ENCODE data around the gene SPIN2B.
"Not testable (repeated sequence)": the region's sequence is repeated elsewhere in the genome, so short reads cannot be mapped to it uniquely, and the experiment has no call there.

The SPIN2B gene

DNA sequence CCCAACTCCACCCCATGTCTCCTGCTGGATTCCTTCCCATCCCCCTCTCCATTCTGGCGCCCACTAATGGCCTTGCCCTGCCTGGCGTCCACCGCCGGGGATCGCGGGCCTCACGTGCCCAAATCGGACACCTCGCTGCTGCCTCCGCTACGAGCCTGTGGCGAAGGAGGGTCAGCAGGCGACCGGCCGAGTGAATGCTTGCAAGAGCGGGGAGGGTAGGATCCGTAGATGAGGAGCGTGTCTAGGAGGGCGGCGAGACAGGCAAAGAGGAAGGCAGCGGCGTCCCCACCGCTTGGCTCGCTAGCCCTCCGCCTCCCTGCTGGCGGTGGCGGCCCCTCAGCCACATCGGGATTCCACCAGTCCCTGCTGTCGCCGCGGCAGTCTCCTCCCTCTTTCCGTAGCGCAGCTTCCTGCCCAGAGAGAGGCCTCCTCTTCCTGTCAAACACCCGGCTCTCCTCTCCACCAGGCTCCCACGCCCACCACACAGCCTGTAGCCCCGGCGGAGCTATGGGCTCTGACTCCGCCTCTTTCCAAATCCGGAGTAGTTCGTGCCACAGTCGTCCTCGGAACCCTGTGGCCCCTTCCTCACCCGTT, at the start of gene SPIN2B:
Gene SPIN2B, minus strand, starts transcription at position 387 of the 594 bp plus-strand sequence.
- DNase-seq (ENCODE audit: low read depth in 2 of 2), result peak; percentile 66 to 70

DNA sequence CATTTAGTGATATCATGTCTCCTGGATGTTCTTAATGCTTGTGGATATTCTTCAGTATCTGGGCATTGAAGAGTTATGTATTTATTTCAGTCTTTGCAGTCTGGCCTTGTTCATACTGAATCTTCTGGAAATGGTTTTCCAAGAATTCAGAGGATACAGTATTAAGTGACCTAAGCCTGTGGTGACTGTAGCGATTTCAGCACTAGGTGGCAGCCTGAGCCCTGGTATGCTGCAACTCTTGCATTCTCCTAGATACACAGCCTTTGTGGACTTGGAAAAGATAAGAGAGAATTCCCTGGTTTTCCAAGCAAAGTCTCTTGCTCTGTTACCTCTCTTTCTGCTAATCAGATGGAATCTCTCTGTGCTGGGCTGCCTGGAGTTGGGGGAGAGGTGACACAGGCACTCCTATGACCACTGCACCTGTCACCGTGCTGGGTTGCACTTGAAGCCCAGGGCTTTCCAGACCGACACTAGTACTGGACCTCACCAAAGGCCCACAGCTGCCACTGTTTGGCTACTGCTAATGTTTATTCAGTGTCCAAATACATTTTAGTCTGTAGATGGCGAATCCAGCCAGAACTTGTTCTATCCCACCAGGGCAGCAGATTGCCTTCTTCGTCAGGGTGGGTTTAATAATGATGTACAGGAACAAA, 35.2 kb upstream of the SPIN2B start:
- no peak for DNase-seq (ENCODE audit: low read depth in 2 of 2)

DNA sequence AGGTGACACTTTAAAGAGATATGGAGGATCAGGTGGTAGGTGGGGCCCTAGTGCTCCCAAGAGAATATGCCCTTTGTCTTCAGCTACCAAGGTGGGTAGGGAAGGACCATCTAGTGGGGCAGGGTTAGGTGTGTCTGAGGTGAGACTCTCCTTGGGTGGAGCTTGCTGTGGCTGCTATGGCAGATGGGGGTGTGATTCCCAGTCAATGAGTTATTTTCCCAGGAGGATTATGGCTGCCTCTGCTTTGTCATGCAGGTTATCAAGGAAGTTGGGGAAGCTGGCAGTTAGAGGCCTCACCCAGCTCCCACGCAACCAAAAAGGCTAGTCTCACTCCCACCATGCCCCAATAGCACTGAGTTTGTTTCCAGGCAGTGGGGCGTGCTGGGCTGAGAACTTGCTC, 33.8 kb upstream of the SPIN2B start:
- DNase-seq (ENCODE audit: low read depth in 2 of 2), result no peak

DNA sequence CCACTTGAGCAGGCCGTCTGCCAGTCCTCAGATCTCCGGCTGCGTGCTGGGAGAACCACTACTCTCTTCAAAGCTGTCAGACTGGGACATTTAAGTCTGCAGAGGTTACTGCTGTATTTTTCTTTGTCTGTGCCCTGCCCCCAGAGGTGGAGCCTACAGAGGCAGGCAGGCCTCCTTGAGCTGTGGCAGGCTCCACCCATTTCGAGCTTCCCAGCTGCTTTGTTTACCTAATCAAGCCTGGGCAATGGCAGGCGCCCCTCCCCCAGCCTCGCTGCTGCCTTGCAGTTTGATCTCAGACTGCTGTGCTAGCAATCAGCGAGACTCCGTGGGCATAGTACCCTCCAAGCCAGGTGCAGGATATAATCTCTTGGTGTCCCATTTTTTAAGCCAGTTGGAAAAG, 30.9 kb upstream of the SPIN2B start:
- not testable (repeated sequence) for DNase-seq (ENCODE audit: low read depth in 2 of 2)

DNA sequence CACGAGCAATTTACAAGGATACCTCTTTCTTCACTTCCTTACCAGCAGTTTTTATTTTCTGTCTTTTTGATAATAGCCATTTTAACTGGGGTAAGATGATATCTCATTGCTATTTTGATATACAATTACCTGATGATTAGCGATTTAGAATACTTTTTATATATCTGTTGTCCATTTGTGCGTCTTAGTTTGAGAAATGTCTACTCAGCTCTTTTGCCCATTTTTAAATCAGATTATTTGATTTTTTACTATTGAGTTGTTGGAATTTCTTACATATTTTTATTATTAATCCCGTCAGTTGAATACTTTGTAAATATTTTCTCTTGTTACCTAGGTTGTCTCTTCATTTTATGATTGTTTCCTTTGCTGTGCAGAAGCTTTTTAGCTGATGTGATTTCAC, 17.3 kb upstream of the SPIN2B start:
- no peak for DNase-seq (ENCODE audit: low read depth in 2 of 2)

DNA sequence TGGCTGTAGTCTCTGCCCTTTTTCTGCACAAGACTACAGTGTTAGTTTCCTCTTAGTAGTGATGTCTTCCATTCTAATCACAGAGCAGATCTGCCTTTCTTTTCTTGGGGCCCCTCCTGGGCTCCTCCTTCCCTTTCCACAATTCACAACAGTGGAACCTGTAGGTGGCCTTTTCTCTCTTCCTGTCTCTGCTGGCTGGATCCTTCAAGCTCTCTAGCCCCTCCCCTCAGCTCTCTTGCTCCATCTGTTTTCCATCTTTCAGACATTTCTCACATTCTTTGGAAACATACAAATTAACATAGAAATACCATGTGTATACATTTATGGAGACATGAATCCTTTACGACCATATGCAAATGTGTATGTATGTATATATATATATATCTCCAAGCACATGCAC, 16.2 kb upstream of the SPIN2B start:
- no peak for DNase-seq (ENCODE audit: low read depth in 2 of 2)

DNA sequence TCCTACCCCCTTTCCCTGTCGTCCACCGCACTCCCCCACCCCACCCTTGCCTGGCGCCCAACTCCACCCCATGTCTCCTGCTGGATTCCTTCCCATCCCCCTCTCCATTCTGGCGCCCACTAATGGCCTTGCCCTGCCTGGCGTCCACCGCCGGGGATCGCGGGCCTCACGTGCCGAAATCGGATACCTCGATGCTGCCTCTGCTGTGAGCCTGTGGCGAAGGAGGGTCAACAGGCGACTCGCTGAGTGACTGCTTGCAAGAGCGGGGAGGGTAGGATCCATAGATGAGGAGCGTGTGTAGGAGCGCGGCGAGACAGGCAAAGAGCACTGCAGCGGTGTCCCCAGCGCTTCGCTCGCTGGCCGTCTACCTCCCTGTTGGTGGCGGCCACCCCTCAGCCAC, 15.7 kb upstream of the SPIN2B start, which contains the start of gene SPIN2A:
Gene SPIN2A, minus strand, starts transcription at position 325 of the 400 bp plus-strand sequence. CDS start 800 bp downstream, outside the sequence.
- DNase-seq (ENCODE audit: low read depth in 2 of 2), result not testable (repeated sequence)

DNA sequence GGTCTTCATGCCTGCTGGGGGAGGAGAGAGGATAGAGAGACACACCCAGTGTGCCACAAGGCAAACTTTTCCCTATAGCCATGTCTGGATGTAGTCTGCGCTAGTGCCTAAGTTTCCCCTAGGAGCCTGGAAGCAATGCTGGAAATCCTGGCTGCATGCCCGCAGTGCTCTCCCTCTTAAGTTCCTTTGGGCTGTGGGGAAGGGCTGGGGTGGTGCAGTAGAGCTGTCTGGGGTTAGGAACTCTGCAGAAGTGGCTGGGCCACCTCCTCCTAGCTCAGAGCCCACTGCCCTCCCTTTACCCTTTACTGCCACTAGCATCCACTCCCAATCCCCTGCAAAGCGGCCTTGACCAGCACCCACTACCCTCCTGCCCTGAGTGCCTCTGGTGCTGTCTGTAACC, 15.2 kb upstream of the SPIN2B start:
- DNase-seq (ENCODE audit: low read depth in 2 of 2), result not testable (repeated sequence)

DNA sequence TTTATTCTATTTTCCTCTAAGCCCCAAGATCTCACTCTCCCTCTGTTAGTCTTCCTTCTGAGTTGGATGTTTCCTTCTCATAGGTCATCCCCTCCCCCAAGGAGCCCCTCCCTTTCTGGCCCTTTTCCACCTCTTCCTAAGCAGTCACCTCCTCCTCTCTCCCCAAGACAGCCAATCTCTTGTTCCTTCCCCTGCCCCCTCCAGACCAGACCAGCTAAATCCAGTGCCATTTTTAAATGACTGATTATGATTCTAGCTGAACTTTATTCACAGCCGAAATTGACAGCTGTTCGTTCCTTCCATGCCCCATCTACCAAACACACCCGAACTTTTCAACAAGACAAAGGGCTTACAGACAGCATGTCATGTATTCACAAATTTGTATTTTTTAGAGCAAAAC, 13.9 kb upstream of the SPIN2B start:
- no peak for DNase-seq (ENCODE audit: low read depth in 2 of 2)

DNA sequence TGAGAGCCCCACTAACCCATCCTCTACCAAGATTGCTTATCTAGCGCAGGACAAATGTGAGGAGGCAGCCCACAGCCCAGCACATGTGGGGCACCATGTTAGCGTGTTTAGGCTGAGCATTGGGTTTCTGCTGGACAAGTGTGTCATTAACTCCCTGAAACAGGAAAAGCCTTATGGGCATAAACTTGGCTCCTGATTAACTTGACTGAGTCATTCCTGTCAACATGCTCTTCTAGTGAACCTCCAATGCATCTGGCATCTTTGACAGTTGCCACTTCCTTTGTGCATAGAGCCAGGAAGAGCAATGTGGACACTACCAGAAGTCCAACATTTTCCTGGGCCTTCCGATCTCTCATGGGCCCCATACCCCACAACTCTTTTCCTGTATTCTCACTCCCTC, 13.4 kb upstream of the SPIN2B start:
- DNase-seq (ENCODE audit: low read depth in 2 of 2), result no peak

DNA sequence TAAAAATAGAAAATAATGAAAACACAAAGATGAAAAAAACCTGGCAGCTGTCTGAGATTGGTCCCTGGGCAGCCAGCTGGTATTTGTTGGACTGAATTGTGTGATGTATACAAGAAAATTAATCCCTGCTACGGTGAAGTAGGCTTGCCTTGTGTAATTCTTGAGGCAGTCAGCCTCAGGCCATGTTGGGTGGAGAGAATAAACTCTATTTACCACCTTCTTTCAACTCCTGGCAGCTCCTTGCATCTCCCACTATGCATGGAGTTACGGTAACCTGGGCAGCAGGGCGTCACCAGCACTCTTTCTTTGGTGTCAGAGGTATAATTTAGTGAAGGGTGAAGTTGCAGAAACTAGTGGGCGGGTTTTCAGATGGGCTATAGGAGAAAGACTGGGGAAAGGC, 12.4 kb upstream of the SPIN2B start:
- DNase-seq (ENCODE audit: low read depth in 2 of 2), result no peak

DNA sequence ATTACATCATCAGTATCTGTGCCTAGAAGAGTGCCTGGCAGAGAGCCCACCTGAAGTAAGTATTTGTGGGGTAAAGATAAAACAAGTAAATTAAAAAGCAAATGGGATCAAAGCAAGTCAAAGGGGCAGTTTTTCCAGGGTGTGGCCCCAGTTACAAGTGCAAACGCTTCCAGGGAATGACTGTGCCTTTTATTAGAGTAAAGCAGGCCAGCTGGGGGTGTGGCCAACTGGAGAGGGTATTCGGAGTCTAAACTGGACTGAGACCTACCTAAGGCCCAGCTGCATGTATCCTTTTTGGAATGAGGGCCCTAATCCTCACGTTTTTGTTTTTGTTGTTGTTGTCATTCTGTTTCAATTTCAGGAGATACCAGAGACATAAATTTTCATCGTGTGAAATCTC, 11.9 kb upstream of the SPIN2B start:
- DNase-seq (ENCODE audit: low read depth in 2 of 2), result not testable (repeated sequence)

DNA sequence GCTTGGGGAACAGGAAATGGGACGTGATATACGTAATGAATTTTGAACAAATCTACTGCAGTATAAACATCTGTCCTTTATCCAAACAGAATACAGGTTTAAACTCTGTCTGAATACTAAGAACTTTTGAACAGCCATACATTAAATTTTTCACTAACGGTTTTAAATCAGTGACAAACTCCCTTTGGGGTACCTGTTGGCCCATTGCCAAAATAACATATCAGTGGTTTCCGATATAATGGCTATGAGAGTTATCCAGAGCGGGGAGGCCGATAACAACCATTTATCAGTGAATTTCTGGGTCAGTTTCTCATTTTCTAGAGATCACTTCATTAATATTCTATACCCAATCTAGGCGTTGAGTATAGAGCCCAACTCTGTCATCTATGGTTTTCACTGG, 10.7 kb upstream of the SPIN2B start:
- no peak for DNase-seq (ENCODE audit: low read depth in 2 of 2)

DNA sequence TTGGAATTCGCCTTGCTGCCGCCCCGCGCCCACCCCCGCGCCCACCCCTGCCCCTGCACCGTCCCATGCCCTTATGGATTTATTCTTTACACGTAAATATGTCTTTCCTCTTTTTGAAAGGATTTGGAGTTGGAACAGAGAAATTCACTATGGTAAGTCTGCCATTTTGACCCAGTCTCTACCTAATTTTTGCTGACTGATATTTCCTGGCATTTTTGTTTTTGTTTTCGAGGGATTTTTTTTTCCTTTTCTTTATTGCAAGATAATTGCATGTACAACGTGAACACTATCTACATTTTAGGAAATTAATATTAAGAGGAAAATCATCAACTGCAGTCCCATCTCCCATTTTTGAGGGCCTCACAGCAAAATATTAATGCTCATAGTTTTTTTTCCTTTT, 468 bp upstream of the SPIN2B start:
- no peak for DNase-seq (ENCODE audit: low read depth in 2 of 2)

DNA sequence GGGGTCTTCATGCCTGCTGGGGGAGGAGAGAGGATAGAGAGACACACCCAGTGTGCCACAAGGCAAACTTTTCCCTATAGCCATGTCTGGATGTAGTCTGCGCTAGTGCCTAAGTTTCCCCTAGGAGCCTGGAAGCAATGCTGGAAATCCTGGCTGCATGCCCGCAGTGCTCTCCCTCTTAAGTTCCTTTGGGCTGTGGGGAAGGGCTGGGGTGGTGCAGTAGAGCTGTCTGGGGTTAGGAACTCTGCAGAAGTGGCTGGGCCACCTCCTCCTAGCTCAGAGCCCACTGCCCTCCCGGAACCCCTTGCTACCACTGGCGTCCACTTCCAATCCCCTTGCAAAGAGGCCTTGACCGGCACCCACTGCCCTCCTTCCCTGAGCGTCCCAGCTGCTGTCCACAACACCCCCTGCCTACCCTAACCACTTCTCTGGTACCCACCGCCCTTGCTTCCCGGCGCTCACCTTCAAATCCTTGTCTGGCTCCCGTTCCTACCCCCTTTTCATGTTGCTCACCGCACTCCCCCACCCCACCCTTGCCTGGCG, 658 bp downstream of the SPIN2B start:
- DNase-seq (ENCODE audit: low read depth in 2 of 2), result not testable (repeated sequence)

DNA sequence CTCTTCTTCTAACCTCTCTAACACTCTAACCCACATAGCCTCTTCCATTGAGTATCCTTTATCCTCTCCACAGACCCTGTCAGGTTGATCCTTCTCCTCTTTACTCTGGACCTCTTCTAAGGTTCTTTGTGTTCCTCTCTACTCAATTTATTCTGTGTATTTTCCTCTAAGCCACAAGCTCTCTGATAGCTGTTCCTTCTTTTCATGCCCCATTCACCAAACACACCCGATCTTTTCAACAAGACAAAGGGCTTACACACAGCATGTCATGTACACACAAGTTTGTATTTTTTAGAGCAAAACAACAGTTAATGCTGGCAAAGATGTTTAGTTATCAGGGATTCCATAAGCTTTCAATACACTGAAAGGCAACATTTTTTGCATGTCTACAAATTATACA, 1.9 kb downstream of the SPIN2B start:
- no peak for DNase-seq (ENCODE audit: low read depth in 2 of 2)

DNA sequence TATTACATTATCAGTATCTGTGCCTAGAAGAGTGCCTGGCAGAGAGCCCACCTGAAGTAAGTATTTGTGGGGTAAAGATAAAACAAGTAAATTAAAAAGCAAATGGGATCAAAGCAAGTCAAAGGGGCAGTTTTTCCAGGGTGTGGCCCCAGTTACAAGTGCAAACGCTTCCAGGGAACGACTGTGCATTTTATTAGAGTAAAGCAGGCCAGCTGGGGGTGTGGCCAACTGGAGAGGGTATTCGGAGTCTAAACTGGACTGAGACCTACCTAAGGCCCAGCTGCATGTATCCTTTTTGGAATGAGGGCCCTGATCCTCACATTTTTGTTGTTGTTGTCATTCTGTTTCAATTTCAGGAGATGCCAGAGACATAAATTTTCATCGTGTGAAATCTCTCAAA, 3.8 kb downstream of the SPIN2B start:
- not testable (repeated sequence) for DNase-seq (ENCODE audit: low read depth in 2 of 2)

DNA sequence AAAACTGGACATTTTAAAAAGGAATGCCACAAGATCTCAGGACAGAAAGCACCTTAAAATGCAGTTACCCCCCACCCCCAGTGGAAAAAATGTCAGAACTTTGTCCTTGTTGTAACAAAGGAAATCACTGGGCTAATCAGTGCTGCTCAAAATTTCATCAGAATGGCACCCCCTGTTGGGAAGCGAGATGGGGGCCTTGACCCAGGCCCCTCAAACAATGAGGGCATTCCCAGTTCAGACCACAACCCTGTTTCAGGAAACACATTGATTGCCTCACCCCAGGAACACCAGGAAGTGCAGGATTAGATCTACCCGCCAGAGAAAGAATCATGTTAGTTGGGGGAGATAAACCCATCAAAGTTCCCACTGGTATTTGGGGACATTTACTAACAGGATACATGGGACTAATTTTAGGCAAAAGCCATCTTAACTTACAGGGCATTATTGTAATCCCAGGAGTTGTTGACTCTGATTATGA, 16.4 kb downstream of the SPIN2B start:
- no peak for DNase-seq (ENCODE audit: low read depth in 2 of 2)

DNA sequence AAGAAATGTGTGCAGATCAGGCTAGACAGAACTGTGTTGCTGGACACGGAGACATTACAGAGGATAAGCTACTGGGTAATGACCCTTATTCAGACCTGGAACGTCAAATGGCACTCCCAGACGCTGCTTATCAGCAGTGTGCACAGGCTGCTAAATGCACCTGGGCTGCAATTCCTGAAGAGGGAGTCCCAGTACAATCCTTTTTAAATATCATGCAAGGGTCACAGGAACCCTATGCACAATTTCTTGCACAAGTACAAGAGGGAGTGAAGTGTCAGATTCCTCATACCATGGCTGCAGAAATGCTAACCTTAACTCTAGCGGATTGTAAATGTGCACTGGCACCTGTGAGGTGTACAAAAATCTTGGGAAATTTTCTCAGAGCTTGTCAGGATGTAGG, 16.9 kb downstream of the SPIN2B start:
- no peak for DNase-seq (ENCODE audit: low read depth in 2 of 2)

DNA sequence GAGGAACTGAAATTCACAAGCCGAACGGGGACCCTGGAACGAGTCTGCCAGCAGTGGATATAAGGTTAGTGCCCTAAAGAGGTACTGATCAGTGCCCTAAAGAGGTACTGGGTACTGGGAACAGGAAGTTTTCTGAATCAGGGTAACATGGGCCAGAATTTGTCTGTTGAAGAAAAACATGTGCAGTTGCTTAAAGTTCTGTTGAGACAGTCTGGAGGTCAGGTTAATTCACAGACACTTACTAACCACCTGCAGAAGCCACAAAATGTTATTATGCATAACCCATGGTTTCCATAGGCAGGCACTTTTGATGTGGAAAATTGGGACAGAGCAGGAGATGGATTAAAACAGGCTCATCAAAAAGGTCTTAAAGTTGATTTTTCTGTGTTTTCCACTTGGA, 17.9 kb downstream of the SPIN2B start:
- DNase-seq (ENCODE audit: low read depth in 2 of 2), result no peak

DNA sequence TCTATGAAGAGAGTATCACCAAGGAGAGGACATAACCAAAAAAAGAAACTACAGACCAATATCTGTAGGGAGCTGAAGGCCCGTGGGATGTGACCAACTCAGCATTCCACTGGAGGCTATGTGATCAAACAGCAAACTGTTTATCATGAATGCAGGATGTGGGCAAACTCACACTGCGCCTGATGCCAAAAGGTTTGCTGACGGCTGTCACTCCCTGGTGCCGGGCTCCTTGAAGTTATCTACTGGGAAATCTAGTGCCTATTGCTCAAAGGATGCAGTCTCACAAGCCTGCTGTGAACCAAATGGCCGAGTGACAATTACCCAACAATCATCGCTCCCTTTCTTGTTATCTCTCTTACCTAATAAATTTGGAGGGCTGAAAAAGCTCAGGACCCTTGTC, 18.4 kb downstream of the SPIN2B start:
- not testable (repeated sequence) for DNase-seq (ENCODE audit: low read depth in 2 of 2)

DNA sequence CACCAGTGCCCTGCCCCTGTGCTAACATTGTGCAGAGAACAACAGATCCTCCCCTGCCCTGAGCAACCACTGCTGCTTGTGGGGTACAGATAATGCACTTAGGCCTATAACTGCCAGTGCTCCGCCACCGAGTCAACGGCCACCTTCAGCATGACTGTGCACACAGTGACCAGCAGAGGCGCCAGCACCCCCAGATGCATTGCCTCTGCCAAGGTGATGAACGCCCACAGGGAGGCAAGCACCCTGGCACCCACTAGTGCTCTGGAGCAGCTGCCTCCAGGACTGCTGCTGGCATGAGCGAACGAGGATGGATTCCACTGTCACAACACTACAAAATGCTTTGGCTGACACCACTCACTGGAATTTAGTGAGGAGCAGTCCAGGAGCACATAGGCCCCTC, 38.2 kb downstream of the SPIN2B start:
- no peak for DNase-seq (ENCODE audit: low read depth in 2 of 2)

DNA sequence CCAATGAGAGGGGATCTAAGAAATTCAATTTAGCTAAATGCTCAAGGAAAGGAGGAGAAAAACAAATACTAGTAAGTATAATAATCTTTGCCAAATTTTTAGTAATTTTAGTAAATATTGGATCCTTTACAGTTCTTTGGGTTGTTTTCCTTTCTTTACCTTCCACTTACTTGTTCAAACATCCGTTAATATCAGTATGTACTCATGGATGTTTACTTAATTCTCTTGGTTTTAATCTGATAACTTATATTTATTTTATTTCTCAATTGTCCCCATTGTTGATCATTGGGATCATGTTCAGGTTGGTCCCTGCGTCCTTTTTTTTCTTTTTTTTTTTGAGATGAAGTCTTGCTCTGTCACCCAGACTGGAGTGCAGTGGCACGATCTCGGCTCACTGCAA, 46.9 kb downstream of the SPIN2B start:
- DNase-seq (ENCODE audit: low read depth in 2 of 2), result no peak
